Thoracic aorta (tissue), 2 donors: ENCODE measurements around the gene TTYH3. TPM values are rescaled to one million over a fixed set of nuclear protein-coding genes. Genes with fewer than 3 reads are reported as not detected.
"Not testable (repeated sequence)": the region's sequence is repeated elsewhere in the genome, so short reads cannot be mapped to it uniquely, and the experiment has no call there.

ENCODE experiments used
- ATAC-seq: fragments of 150-250 bp; one replicate; pipeline ENCODE4 v1.8.0; 2017; ENCODE audit warnings: low read depth; ENCODE audit not compliant: insufficient number of reproducible peaks, low FRiP score
- DNase-seq: peaks from one replicate; pipeline ENCODE4 v3.0.0-alpha.2; 2020; ENCODE audit warnings: low spot score
- H3K27ac ChIP-seq, 2 donors: fragments of 200-600 bp; sonication (generic); 1 replicate in 1 of 2; 2 replicates in 1 of 2; pipeline ENCODE4 v1.5.1; 2016; ENCODE audit warnings: mild to moderate bottlenecking in 2 of 2, moderate library complexity in 2 of 2
- H3K27me3 ChIP-seq: fragments of 200-600 bp; sonication (generic); replicated peaks from 2 replicates; pipeline ENCODE4 v1.6.0; 2016; ENCODE audit warnings: mild to moderate bottlenecking; ENCODE audit not compliant: insufficient read depth
- H3K36me3 ChIP-seq: fragments of 200-600 bp; sonication (generic); one replicate; pipeline ENCODE4 v1.5.1; 2016
- H3K4me1 ChIP-seq, 2 donors: fragments of 200-600 bp; sonication (generic); 1 replicate in 1 of 2; 2 replicates in 1 of 2; pipeline versions ENCODE4 v1.5.1 to v1.6.0; 2016; ENCODE audit warnings: low read depth in 2 of 2, mild to moderate bottlenecking in 1 of 2; ENCODE audit not compliant: control insufficient read depth in 1 of 2
- H3K4me3 ChIP-seq: fragments of 200-600 bp; sonication (generic); 2 replicates; pipeline ENCODE4 v1.5.1; 2016; ENCODE audit warnings: mild to moderate bottlenecking
- H3K9me3 ChIP-seq: fragments of 200-600 bp; sonication (generic); 2 replicates; pipeline ENCODE4 v1.5.1; 2016
- total RNA-seq, 2 donors: library from RNA; depleted of rRNA; stranded (reverse); fragments of >200 nt; gene quantifications; one replicate each; pipeline versions ENCODE4 v1.1.0 to v1.2.3, GENCODE V29; 2016
- TF ChIP-seq, protein P1 (sequence below): fragments of 200-600 bp; sonication (generic); IDR thresholded peaks from one replicate; pipeline ENCODE4 v1.5.1; 2019; ENCODE audit warnings: antibody characterized with exemption

The TTYH3 gene
- total RNA-seq, 2 donors from 2014 or later: 58.6 to 69.3 TPM

DNA sequence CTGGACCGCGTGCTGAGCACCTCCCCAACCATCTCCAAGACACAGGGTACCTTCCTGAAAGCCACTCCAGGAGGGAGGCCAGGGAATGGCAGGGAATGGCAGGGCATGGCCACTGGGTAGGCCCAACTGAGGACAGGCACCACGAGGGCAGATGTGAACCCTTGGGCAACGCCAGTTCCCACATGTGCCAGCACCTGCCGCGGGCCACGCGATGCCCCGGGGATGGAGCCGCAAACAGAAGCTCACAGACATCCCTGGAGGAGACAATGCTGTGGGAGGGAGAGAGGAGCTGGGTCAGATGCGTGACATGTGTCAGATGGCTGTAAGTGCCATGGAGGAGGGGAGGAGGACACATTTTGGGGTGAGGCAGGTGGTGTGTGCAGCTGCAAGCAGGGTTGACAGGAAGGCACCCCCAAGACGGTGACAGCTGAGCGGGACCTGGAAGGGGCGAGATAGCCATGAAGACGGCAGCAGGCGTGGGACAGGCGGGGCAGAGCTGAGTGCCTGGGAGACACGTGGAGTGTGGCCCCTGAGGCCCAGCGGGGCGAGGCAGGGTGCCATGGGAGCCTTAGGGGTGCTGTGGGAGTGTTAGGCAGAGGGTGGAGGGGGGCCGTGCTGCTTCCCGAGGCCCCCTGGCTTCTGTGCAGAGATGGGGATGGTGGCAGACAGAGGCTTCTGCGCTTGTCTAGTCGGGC is 45.3 kb upstream of the TTYH3 start:
- TF ChIP-seq, protein P1, sequence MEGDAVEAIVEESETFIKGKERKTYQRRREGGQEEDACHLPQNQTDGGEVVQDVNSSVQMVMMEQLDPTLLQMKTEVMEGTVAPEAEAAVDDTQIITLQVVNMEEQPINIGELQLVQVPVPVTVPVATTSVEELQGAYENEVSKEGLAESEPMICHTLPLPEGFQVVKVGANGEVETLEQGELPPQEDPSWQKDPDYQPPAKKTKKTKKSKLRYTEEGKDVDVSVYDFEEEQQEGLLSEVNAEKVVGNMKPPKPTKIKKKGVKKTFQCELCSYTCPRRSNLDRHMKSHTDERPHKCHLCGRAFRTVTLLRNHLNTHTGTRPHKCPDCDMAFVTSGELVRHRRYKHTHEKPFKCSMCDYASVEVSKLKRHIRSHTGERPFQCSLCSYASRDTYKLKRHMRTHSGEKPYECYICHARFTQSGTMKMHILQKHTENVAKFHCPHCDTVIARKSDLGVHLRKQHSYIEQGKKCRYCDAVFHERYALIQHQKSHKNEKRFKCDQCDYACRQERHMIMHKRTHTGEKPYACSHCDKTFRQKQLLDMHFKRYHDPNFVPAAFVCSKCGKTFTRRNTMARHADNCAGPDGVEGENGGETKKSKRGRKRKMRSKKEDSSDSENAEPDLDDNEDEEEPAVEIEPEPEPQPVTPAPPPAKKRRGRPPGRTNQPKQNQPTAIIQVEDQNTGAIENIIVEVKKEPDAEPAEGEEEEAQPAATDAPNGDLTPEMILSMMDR: no peak
- Histone ChIP-seq H3K9me3 (no peaks in the 10 kb centered on the region), H3K4me1 (no peaks in the 10 kb centered on the region), H3K27ac (no peak overlapping the region), H3K4me3 (no peak overlapping the region), H3K27me3 (no peaks in the 10 kb centered on the region), H3K36me3 (peaks cover 20% of the 10 kb centered on the region)
- DNase-seq (no peak), ATAC-seq (no peak)

DNA sequence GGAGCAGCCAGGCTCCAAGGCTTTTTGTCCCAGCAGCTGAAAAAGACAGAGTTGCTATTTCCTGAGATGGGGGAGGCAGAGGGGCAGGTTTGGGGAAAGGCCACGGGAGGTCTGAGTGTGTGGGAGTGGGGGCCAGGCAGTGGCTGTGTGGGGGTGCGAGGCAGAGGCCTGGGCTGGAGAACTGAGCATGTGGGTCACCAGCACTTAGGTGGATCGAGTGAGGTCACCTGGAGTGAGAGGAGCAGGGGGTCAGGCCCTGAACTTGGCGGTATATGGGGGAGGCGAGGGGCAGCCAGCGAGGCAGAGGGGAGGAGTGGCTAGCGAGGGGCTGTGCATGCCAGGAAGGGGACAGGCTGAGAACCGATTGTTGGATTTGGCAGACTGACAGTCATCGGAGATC is 44.7 kb upstream of the TTYH3 start:
- no peaks in the 10 kb centered on the region for H3K9me3 ChIP-seq
- H3K4me3 ChIP-seq: no peak overlapping the region
- TF ChIP-seq, protein P1: no peak
- no peaks in the 10 kb centered on the region for H3K4me1 ChIP-seq
- peaks cover 23% of the 10 kb centered on the region for H3K36me3 ChIP-seq
- no peak for DNase-seq
- no peaks in the 10 kb centered on the region for H3K27me3 ChIP-seq
- no peak overlapping the region for H3K27ac ChIP-seq
- ATAC-seq: no peak

DNA sequence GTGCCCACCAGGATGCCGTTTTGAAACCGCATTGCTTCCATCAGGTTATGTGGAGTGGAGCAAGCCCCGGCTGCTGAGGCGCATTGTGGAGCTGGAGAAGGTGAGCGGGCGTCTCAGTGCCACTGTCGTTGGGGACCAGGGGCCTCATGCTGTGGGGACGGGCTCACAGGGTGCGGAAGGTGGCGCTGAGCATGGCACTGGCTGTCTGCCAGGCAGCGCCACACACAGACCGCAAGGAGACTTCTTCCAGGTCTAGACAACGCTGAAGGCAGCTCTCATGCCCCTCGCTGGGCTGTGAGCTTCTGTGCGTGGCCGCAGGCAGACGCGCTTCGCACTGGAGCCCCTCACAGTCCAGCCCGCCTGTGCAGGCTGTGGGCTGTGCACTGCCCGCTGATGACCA is 44.0 kb upstream of the TTYH3 start:
- H3K4me3 ChIP-seq: no peak overlapping the region
- H3K9me3 ChIP-seq: no peaks in the 10 kb centered on the region
- H3K36me3 ChIP-seq: peaks cover 27% of the 10 kb centered on the region
- H3K27me3 ChIP-seq: no peaks in the 10 kb centered on the region
- TF ChIP-seq, protein P1: no peak
- no peak for DNase-seq
- no peaks in the 10 kb centered on the region for H3K4me1 ChIP-seq
- H3K27ac ChIP-seq: no peak overlapping the region
- ATAC-seq: no peak

DNA sequence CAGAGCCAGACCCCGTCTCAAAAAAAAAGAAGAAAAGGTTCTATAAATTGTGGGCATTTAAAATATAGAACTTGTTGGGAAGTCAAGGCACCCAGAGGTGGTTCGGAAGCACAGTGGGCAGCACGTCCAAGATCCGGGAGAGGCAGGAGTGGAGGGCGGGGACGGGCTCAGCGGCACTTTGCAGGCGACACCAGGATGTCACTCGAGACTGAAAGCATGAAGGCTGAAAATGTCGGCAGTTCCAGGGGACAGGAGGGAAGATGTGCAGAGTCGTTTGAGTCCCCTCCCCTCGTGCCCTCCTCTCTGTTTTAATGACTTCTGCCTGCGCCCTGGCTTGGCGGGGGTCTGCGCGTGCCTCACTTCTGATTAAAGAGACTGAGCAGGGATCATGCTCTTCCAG is 42.4 kb upstream of the TTYH3 start:
- Histone ChIP-seq H3K36me3 (peaks cover 25% of the 10 kb centered on the region), H3K9me3 (no peaks in the 10 kb centered on the region), H3K4me3 (no peak overlapping the region), H3K27ac (no peak overlapping the region), H3K27me3 (no peaks in the 10 kb centered on the region), H3K4me1 (no peaks in the 10 kb centered on the region)
- no peak for ATAC-seq
- TF ChIP-seq, protein P1: no peak
- DNase-seq: no peak

DNA sequence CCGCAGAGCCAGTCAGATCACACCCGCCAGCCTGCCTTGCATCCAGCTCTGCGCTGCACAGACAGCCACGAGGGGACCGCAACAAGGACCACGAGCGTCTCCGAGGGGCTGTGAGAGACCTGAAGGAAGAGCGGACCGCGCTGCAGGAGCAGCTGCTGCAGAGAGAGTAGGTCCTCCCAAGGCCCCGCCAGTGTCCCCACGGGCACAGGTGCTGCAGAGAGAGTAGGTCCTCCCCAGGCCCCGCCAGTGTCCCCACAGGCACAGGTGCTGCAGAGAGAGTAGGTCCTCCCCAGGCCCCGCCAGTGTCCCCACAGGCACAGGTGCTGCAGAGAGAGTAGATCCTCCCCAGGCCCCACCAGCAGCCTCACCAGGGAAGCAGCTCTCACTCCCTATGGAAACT is 41.8 kb upstream of the TTYH3 start:
- not testable (repeated sequence) for ATAC-seq, H3K4me1 ChIP-seq, H3K9me3 ChIP-seq, DNase-seq, H3K4me3 ChIP-seq, H3K27me3 ChIP-seq, H3K27ac ChIP-seq
- peaks cover 19% of the 10 kb centered on the region for H3K36me3 ChIP-seq

DNA sequence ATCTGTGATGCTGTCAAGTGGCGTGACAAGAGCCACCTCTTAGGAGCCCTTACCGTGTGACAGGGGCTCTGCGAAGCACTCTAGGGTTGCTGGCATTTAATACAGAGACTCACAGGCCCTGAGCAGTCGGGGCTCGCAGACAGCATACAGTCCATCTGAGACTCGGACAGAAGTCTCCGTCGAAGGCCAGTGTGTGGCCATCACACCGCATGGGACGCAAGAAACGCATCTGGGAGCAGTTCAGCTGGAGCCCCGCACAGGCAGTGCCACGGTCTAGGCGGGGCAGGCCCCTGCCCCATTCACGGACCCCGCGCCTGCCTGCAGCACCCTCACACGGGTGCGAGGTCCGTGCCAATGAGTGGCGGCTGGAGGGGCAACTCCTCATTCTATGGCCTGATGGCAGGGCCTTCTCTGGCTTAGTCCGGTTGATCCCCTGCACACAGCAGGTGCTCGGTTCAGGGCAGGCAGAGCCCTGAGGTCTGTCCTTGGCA is 39.4 kb upstream of the TTYH3 start:
- Histone ChIP-seq H3K9me3 (no peaks in the 10 kb centered on the region), H3K36me3 (peaks cover 11% of the 10 kb centered on the region), H3K4me1 (no peaks in the 10 kb centered on the region), H3K27ac (no peak overlapping the region), H3K4me3 (no peak overlapping the region), H3K27me3 (no peaks in the 10 kb centered on the region)
- DNase-seq (no peak), ATAC-seq (no peak)
- TF ChIP-seq, protein P1: no peak
